ENCODE data around the gene GLT8D1. TPM values are rescaled to one million over a fixed set of nuclear protein-coding genes. Genes with fewer than 3 reads are reported as not detected.
A peak's percentile ranks its signal among the peaks of the same experiment; 100 is the strongest.

Gene GLT8D1
- total and polyA plus RNA-seq, 2 of the 13 experiments (the other 11 are each of a cell fraction or from before 2014, with no cell fraction given): 110 to 121 TPM

DNA sequence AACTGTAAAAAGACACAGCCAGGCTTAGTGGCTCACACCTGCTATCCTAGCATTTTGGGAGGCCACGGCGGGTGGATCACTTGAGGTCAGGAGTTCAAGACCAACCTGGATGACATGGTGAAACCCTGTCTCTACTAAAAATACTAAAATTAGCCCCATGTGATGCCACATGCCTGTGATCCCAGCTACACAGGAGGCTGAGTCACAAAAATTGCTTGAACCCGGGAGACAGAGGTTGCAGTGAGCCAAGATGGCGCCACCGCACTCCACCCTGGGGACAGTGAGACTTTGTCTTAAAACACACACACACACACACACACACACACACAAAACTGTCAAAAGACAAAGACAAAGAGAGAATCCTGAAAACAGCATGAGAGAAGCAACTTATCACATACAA, 18.3 kb upstream of the GLT8D1 start:
- peak overlapping the region; percentile 20 for H3K27ac ChIP-seq (ENCODE audit: extremely low read length, insufficient read depth, low read length)
- WGBS (ENCODE audit: low lambda C conversion rate): 92% methylated on average over 5 of the region's 5 CpGs
- no peak overlapping the region for H2AFZ ChIP-seq (ENCODE audit: low read length)
- TF ChIP-seq SRF (IDR thresholded peaks at IDR 0.05; ENCODE audit: low read depth, low read length) (no peak), CHD4 (IDR thresholded peaks at IDR 0.05; ENCODE audit: borderline replicate concordance, low read length) (no peak), MXI1 (IDR thresholded peaks at IDR 0.05; ENCODE audit: borderline replicate concordance, low read depth, low read length) (no peak), CCDC6 (CRISPR knock-in tag; IDR thresholded peaks at IDR 0.05) (no peak), PPARG (CRISPR knock-in tag; conservative IDR thresholded peaks at IDR 0.05) (no peak), ZNF768 (CRISPR knock-in tag; IDR thresholded peaks at IDR 0.05) (no peak), CBX2 (IDR thresholded peaks at IDR 0.05; ENCODE audit: low read depth, low read length) (no peak), CBX2 (CRISPR knock-in tag; IDR thresholded peaks at IDR 0.05; ENCODE audit: low read depth) (no peak), JARID2 (CRISPR knock-in tag; IDR thresholded peaks at IDR 0.05; ENCODE audit: insufficient replicate concordance) (no peak), RXRA (CRISPR knock-in tag; IDR thresholded peaks at IDR 0.05) (no peak), ARID2 (CRISPR knock-in tag; IDR thresholded peaks at IDR 0.05; ENCODE audit: borderline replicate concordance) (no peak), KDM4B (CRISPR knock-in tag; IDR thresholded peaks at IDR 0.05) (no peak)
- ChIA-PET POLR2A (interaction anchor here (1.6 kb wide), 1 partner anchor 19 kb away, joined by 6 read pairs; no protein-coding TSS in a partner anchor), CTCF (ENCODE audit: low intra/inter-chr PET ratio, low total read pairs) (no interaction called here)
- H3K36me3 ChIP-seq (replicated peaks in 1 of 2; ENCODE audit: control insufficient read depth in 1 of 2, insufficient read depth in 2 of 2, low read length in 2 of 2): peaks cover 0 to 2% of the 10 kb centered on the region in 2 experiments; a peak in 1 of 5 replicates
- BruUV-seq (replicated peaks): no TSS peak
- intact Hi-C loops (cut with micrococcal nuclease; ENCODE audit: unreplicated experiment): no loop called here
- ATAC-seq (no peak), DNase-seq (ENCODE audit: low spot score) (no peak), FAIRE-seq (no peak)
- H3K27me3 ChIP-seq (ENCODE audit: control insufficient read depth in 1 of 2, insufficient read depth in 2 of 2, low read length in 2 of 2): no peaks in the 10 kb centered on the region
- in situ Hi-C loops (cut with HindIII; ENCODE audit: extremely low pct_ligation_motif_present, low pct_unique_long_range_greater_than_20kb): no loop called here
- no peaks in the 10 kb centered on the region for H4K20me1 ChIP-seq (ENCODE audit: insufficient read depth, low read length)
- H3K4me3 ChIP-seq (replicated peaks in 1 of 3; ENCODE audit: insufficient read depth in 1 of 3, low read depth in 2 of 3, low read length in 3 of 3): no peak overlapping the region
- H3K9ac ChIP-seq (ENCODE audit: insufficient read depth, low read depth, low read length): no peak overlapping the region
- H3K4me1 ChIP-seq (ENCODE audit: insufficient read depth, low read length): peaks cover 20% of the 10 kb centered on the region
- H3K4me2 ChIP-seq (ENCODE audit: low read depth, low read length): no peak overlapping the region
- H3K9me3 ChIP-seq (ENCODE audit: low read length): peaks cover 4% of the 10 kb centered on the region; the same call in 1 of the 2 replicates
- H3K79me2 ChIP-seq (ENCODE audit: insufficient read depth, low read length): no peaks in the 10 kb centered on the region

Measured in HepG2 (cell line).